K562 (cell line): Measurements from ENCODE around the gene CMSS1. TPM values are rescaled to one million over a fixed set of nuclear protein-coding genes. Genes with fewer than 3 reads are reported as not detected.
"Not testable (repeated sequence)": the region's sequence is repeated elsewhere in the genome, so short reads cannot be mapped to it uniquely, and the experiment has no call there.

Experiments
- ATAC-seq: fragments of 200-7000 bp; cut with Tn5 transposase; 3 replicates; pipeline ENCODE4 v1.9.1; 2020; ENCODE audit warnings: moderate library complexity
- BruUV-seq: library from RNA; stranded (reverse); fragments of 400-500 nt; replicated peaks from 2 replicates; lab custom pipeline; 2021; lab: Mats Ljungman, UMichigan
- CTCF ChIA-PET: fragments of 300-600 bp; formaldehyde crosslinking; extraction: SDS; loops from one replicate; lab custom pipeline; 2021; ENCODE audit warnings: low intra/inter-chr PET ratio; lab: Yijun Ruan, JAX
- POLR2A ChIA-PET: fragments of 300-600, 350-650 bp; sonication (Branson Sonifier 250); formaldehyde crosslinking; extraction: SDS; loops from one replicate; lab custom pipeline; 2021; ENCODE audit warnings: antibody characterized with exemption, inconsistent platforms; lab: Yijun Ruan, JAX
- DNase-seq, 4 experiments: peaks; one replicate each; pipeline versions ENCODE4 v3.0.0 to v3.0.0-alpha.2; 2011 to 2018; ENCODE audit warnings: low spot score in 3 of 4, mixed read lengths in 3 of 4; ENCODE audit errors: extremely low read depth in 1 of 4
- FAIRE-seq: peaks from 2 replicates; lab custom pipeline; 2011; peaks lifted over from hg19 to GRCh38; lab: Jason Lieb, UNC
- H2AFZ ChIP-seq: 2 replicates; pipeline ENCODE4 v1.6.0; 2011; ENCODE audit warnings: low read depth, low read length, control low read depth, inconsistent platforms
- H3K27ac ChIP-seq: fragments of 200-600 bp; 3 replicates; pipeline ENCODE4 v1.8.0; 2011; ENCODE audit warnings: low read depth, mild to moderate bottlenecking, control low read depth, inconsistent platforms, low read length, moderate library complexity, mixed read lengths; ENCODE audit errors: extremely low read depth
- H3K27me3 ChIP-seq, 2 experiments: fragments of 300-600 bp in 1 of 2; 2 replicates in 1 of 2; 3 replicates in 1 of 2; pipeline versions ENCODE4 v1.6.0 to v1.8.0; 2011; ENCODE audit warnings: inconsistent platforms in 2 of 2, low read length in 2 of 2, mild to moderate bottlenecking in 1 of 2, mixed read lengths in 1 of 2, moderate library complexity in 1 of 2; ENCODE audit not compliant: control insufficient read depth in 2 of 2, insufficient read depth in 2 of 2
- H3K36me3 ChIP-seq: fragments of 300-600 bp; 3 replicates; pipeline ENCODE4 v1.8.0; 2011; ENCODE audit warnings: mild to moderate bottlenecking, low read length, inconsistent platforms; ENCODE audit not compliant: control insufficient read depth, insufficient read depth
- H3K4me1 ChIP-seq, 2 experiments: fragments of 200-600 bp in 1 of 2; replicated peaks in 1 of 2; 2 replicates in 1 of 2; 3 replicates in 1 of 2; pipeline versions ENCODE4 v1.5.1 to v1.8.0; 2011; ENCODE audit warnings: inconsistent platforms in 2 of 2, low read length in 2 of 2, mild to moderate bottlenecking in 1 of 2, mixed read lengths in 1 of 2, moderate library complexity in 1 of 2; ENCODE audit not compliant: control insufficient read depth in 2 of 2, insufficient read depth in 2 of 2
- H3K4me2 ChIP-seq: 2 replicates; pipeline ENCODE4 v1.6.1; 2011; ENCODE audit warnings: low read length, control low read depth, inconsistent platforms, mixed read lengths; ENCODE audit not compliant: insufficient read depth
- H3K4me3 ChIP-seq: fragments of 200-600 bp; sonication (generic), shearing (Covaris generic); 2 replicates; pipeline ENCODE4 v1.5.1; 2016; ENCODE audit warnings: control low read depth, inconsistent platforms
- H3K79me2 ChIP-seq: fragments of 200-600 bp; 3 replicates; pipeline ENCODE4 v1.8.0; 2011; ENCODE audit warnings: low read length, inconsistent platforms; ENCODE audit not compliant: control insufficient read depth, insufficient read depth
- H3K9ac ChIP-seq, 2 experiments: 2 replicates each; pipeline versions ENCODE4 v1.6.0 to v1.6.1; 2011; ENCODE audit warnings: low read depth in 2 of 2, low read length in 2 of 2, control low read depth in 1 of 2, inconsistent platforms in 1 of 2, mild to moderate bottlenecking in 1 of 2, mixed read lengths in 1 of 2; ENCODE audit not compliant: insufficient read depth in 1 of 2
- H3K9me1 ChIP-seq: one replicate; pipeline ENCODE4 v1.6.0; 2011; ENCODE audit warnings: inconsistent platforms, mild to moderate bottlenecking, low read length, moderate library complexity; ENCODE audit not compliant: control insufficient read depth, insufficient read depth
- H3K9me3 ChIP-seq: replicated peaks from 2 replicates; pipeline ENCODE4 v1.5.1; 2011; ENCODE audit warnings: low read depth, low read length, inconsistent platforms; ENCODE audit not compliant: control insufficient read depth, insufficient read depth
- H4K20me1 ChIP-seq: replicated peaks from 2 replicates; pipeline ENCODE4 v1.6.1; 2011; ENCODE audit warnings: low read length, inconsistent platforms, mixed read lengths; ENCODE audit not compliant: control insufficient read depth, insufficient read depth
- ESRRB ChIP-seq: fragments of 250-450 bp; sonication (Bioruptor Pico); IDR thresholded peaks from 2 replicates; pipeline ENCODE4 v1.5.0; 2020; ENCODE audit warnings: mild to moderate bottlenecking, moderate library complexity, borderline replicate concordance
- NCOA1 ChIP-seq: fragments of 450-650 bp; IDR thresholded peaks from 2 replicates; pipeline ENCODE4 v1.6.1; 2016; ENCODE audit warnings: low read depth
- NFXL1 ChIP-seq: fragments of 450-650 bp; formaldehyde crosslinking; IDR thresholded peaks from 2 replicates; pipeline ENCODE4 v1.4.0; 2021; ENCODE audit warnings: mild to moderate bottlenecking
- ZBTB7A ChIP-seq: IDR thresholded peaks from 2 replicates; pipeline ENCODE4 v1.6.1; 2011; ENCODE audit warnings: low read depth, mild to moderate bottlenecking, low read length, moderate library complexity, borderline replicate concordance; ENCODE audit not compliant: control insufficient read depth
- ZNF695 ChIP-seq: fragments of 450-650 bp; formaldehyde crosslinking; IDR thresholded peaks from 2 replicates; pipeline ENCODE4 v1.4.0; 2020; ENCODE audit warnings: mild to moderate bottlenecking, moderate library complexity
- ZNF79 ChIP-seq: fragments of 250-450 bp; sonication (Bioruptor Pico); IDR thresholded peaks from 2 replicates; pipeline ENCODE4 v1.4.0; 2020; ENCODE audit warnings: low read depth, mild to moderate bottlenecking, moderate library complexity
- WGBS: fragments of 100-300 bp; shearing (Covaris generic); methylation state at CpG from one replicate; pipeline ENCODE4 v1.1.6; 2016; ENCODE audit warnings: low coverage, mixed read lengths; ENCODE audit not compliant: insufficient coverage; ENCODE audit errors: missing lambda C conversion rate; 5-methylcytosine and 5-hydroxymethylcytosine counted together
- in situ Hi-C: fragments of 300-500 bp; cut with MboI; formaldehyde crosslinking; loops from 4 replicates; pipeline ENCODE4 v1.15.0; 2018; ENCODE audit warnings: inconsistent platforms, mixed read lengths
- intact Hi-C: fragments of 100-400 bp; cut with micrococcal nuclease; formaldehyde crosslinking; loops from 2 replicates; pipeline ENCODE4 v1.14.2; 2022
- polyA plus RNA-seq, 8 experiments: library from polyadenylated mRNA; depleted of rRNA in 4 of 8; stranded (reverse) in 5 of 8; unstranded in 3 of 8; fragments of >200 nt; fragmentation: Nextera tagmentation in 2 of 8; fragmentation: Illumina TruSeq in 1 of 8; extraction: Ambion mirVana in 2 of 8; extraction: Trizol in 1 of 8; gene quantifications; 2 replicates each; pipeline versions ENCODE4 v1.2.1 to v1.2.3, GENCODE V29; 2011 to 2014; ENCODE audit warnings: inconsistent platforms in 1 of 8, missing spikeins in 1 of 8
- total RNA-seq, 7 experiments: library from RNA; depleted of rRNA in 6 of 7; stranded (reverse); fragments of >200 nt in 6 of 7; fragmentation: Illumina TruSeq in 2 of 7; extraction: Trizol in 2 of 7; gene quantifications; 2 replicates each; pipeline versions ENCODE4 v1.2.1 to v1.2.3, GENCODE V29; 2011 to 2021; ENCODE audit warnings: low replicate concordance in 1 of 7
- TF ChIP-seq, protein P1 (sequence below), 2 experiments: fragments of 250-450 bp in 1 of 2; fragments of 450-650 bp in 1 of 2; sonication (Bioruptor Pico) in 1 of 2; IDR thresholded peaks; 2 replicates each; pipeline versions ENCODE4 v1.6.1 to v1.8.0; 2016 to 2021; ENCODE audit warnings: mild to moderate bottlenecking in 2 of 2, moderate library complexity in 2 of 2, missing compliant biosample characterization in 1 of 2, missing genetic modification characterization in 1 of 2
- TF ChIP-seq, protein P2 (sequence below): sonication (generic); formaldehyde crosslinking; IDR thresholded peaks from 2 replicates; pipeline ENCODE4 v1.8.0; 2022; ENCODE audit warnings: mild to moderate bottlenecking, missing genetic modification reagents

Gene CMSS1
- total and polyA plus RNA-seq, 9 of the 15 experiments (the other 6 are each of a cell fraction or from before 2014, with no cell fraction given) = 46.9 to 109 (median 72.3) TPM

DNA sequence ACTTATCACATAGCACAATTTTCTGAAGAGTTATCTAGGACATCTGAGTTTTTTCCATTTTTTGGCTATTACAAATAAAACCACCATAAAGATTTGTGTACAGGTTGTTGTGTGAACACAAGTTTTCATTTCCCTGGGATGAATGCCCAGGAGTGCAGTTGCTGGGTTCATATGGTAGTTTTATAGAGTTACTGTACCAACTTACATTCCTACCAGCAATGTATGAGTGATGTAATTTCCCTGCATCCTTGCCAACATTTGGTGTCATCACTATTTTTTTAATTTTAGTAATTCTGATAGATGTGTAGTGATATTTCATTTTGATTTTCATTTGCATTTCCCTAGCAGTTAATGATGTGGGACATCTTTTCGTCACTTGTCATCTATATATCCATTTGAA lies 276.2 kb downstream of the CMSS1 start:
- no peaks in the 10 kb centered on the region for H4K20me1 ChIP-seq
- intact Hi-C loops = no loop called here
- DNase-seq (no peak), ATAC-seq (no peak), FAIRE-seq (no peak)
- no peak overlapping the region for H3K4me3 ChIP-seq
- no peaks in the 10 kb centered on the region for H3K27me3 ChIP-seq
- H3K9me1 ChIP-seq = no peaks in the 10 kb centered on the region
- CTCF ChIA-PET = no interaction called here
- H3K9ac ChIP-seq = no peak overlapping the region
- no peak overlapping the region for H2AFZ ChIP-seq
- no peaks in the 10 kb centered on the region for H3K36me3 ChIP-seq
- no peaks in the 10 kb centered on the region for H3K9me3 ChIP-seq
- BruUV-seq = no TSS peak
- no peaks in the 10 kb centered on the region for H3K79me2 ChIP-seq
- no peak overlapping the region for H3K4me2 ChIP-seq
- H3K27ac ChIP-seq = no peak overlapping the region
- in situ Hi-C loops = no loop called here
- POLR2A ChIA-PET = no interaction called here
- 86% methylated on average over 1 of the region's 1 CpG for WGBS
- peaks cover 10 to 17% of the 10 kb centered on the region in 2 experiments; a peak in 3 of 5 replicates for H3K4me1 ChIP-seq
- TF ChIP-seq, protein P1, sequence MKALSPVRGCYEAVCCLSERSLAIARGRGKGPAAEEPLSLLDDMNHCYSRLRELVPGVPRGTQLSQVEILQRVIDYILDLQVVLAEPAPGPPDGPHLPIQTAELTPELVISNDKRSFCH (CRISPR knock-in tag; IDR thresholded peaks at IDR 0.05) = no peak
- TF ChIP-seq, protein P1 (tag; IDR thresholded peaks at IDR 0.05) = no peak
- TF ChIP-seq ESRRB (no peak), ZNF695 (CRISPR knock-in tag) (no peak), NCOA1 (no peak), ZNF79 (CRISPR knock-in tag) (no peak), ZBTB7A (no peak), NFXL1 (no peak)
- TF ChIP-seq, protein P2, sequence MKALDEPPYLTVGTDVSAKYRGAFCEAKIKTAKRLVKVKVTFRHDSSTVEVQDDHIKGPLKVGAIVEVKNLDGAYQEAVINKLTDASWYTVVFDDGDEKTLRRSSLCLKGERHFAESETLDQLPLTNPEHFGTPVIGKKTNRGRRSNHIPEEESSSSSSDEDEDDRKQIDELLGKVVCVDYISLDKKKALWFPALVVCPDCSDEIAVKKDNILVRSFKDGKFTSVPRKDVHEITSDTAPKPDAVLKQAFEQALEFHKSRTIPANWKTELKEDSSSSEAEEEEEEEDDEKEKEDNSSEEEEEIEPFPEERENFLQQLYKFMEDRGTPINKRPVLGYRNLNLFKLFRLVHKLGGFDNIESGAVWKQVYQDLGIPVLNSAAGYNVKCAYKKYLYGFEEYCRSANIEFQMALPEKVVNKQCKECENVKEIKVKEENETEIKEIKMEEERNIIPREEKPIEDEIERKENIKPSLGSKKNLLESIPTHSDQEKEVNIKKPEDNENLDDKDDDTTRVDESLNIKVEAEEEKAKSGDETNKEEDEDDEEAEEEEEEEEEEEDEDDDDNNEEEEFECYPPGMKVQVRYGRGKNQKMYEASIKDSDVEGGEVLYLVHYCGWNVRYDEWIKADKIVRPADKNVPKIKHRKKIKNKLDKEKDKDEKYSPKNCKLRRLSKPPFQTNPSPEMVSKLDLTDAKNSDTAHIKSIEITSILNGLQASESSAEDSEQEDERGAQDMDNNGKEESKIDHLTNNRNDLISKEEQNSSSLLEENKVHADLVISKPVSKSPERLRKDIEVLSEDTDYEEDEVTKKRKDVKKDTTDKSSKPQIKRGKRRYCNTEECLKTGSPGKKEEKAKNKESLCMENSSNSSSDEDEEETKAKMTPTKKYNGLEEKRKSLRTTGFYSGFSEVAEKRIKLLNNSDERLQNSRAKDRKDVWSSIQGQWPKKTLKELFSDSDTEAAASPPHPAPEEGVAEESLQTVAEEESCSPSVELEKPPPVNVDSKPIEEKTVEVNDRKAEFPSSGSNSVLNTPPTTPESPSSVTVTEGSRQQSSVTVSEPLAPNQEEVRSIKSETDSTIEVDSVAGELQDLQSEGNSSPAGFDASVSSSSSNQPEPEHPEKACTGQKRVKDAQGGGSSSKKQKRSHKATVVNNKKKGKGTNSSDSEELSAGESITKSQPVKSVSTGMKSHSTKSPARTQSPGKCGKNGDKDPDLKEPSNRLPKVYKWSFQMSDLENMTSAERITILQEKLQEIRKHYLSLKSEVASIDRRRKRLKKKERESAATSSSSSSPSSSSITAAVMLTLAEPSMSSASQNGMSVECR (CRISPR knock-in tag) = no peak

DNA sequence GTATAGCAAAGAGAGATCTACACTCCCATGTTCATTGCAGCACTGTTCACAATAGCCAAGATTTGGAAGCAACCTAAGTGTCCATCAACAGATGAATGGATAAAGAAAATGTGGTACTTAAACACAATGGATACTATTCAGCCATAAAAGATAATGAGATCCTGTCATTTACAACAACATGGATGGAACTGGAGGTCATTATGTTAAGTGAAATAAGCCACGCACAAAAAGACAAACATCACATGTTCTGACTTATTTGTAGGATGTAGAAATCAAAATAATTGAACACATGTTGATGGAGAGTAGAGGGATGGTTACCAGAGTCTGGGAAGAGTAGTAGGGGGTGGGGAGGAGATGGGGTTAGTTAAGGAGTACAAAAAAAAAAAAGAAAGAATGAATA lies 278.6 kb downstream of the CMSS1 start:
- intact Hi-C loops, H4K20me1 ChIP-seq, DNase-seq, H3K9me1 ChIP-seq, H3K27ac ChIP-seq, H3K9ac ChIP-seq, ATAC-seq, H3K9me3 ChIP-seq, POLR2A ChIA-PET, H3K36me3 ChIP-seq, H3K4me2 ChIP-seq, H2AFZ ChIP-seq, FAIRE-seq, H3K4me1 ChIP-seq, H3K4me3 ChIP-seq, CTCF ChIA-PET, H3K79me2 ChIP-seq, BruUV-seq, in situ Hi-C loops, H3K27me3 ChIP-seq: not testable (repeated sequence)
- 80% methylated on average over 1 of the region's 1 CpG for WGBS
